HEK293 (cell line): ENCODE results near the gene RBM34.

Experiments
- CTCF ChIA-PET: fragments of 350-600 bp; formaldehyde crosslinking; extraction: SDS; loops from one replicate; lab custom pipeline; 2021; ENCODE audit warnings: antibody characterized with exemption; lab: Yijun Ruan, JAX
- POLR2A ChIA-PET: fragments of 300-600 bp; formaldehyde crosslinking; extraction: SDS; loops from one replicate; lab custom pipeline; 2020; ENCODE audit warnings: antibody characterized with exemption, inconsistent platforms; lab: Yijun Ruan, JAX
- H3K27ac ChIP-seq: fragments of 200-500 bp; sonication (Bioruptor generic); 2 replicates; pipeline ENCODE4 v1.5.1; 2014; ENCODE audit warnings: low read depth, low read length, control low read depth, inconsistent platforms; ENCODE audit errors: extremely low read depth
- H3K36me3 ChIP-seq, 2 experiments: fragments of 200-500 bp in 1 of 2; sonication (Bioruptor generic) in 1 of 2; 1 replicate in 1 of 2; 2 replicates in 1 of 2; pipeline ENCODE4 v1.5.1; 2014 to 2017; ENCODE audit warnings: inconsistent platforms in 2 of 2, low read length in 2 of 2; ENCODE audit not compliant: control insufficient read depth in 2 of 2, insufficient read depth in 1 of 2
- H3K4me1 ChIP-seq: fragments of 200-500 bp; sonication (Bioruptor generic); 2 replicates; pipeline ENCODE4 v1.5.1; 2014; ENCODE audit warnings: mild to moderate bottlenecking, low read length, inconsistent platforms; ENCODE audit not compliant: control insufficient read depth, insufficient read depth
- H3K4me3 ChIP-seq: 2 replicates; pipeline ENCODE4 v1.5.1; 2011; ENCODE audit warnings: low read depth, mild to moderate bottlenecking, control low read depth, low read length, moderate library complexity
- H3K9me3 ChIP-seq: fragments of 200-500 bp; sonication (Bioruptor generic); 2 replicates; pipeline ENCODE4 v1.5.1; 2014; ENCODE audit warnings: low read depth, low read length, inconsistent platforms; ENCODE audit not compliant: control insufficient read depth, insufficient read depth
- BCL11B ChIP-seq: fragments of 450-650 bp; formaldehyde crosslinking; IDR thresholded peaks from 2 replicates; pipeline ENCODE4 v1.5.1; 2016; ENCODE audit warnings: low read depth, missing biosample characterization, missing genetic modification characterization
- GFI1B ChIP-seq: fragments of 450-650 bp; formaldehyde crosslinking; IDR thresholded peaks from 2 replicates; pipeline ENCODE4 v1.5.1; 2016; ENCODE audit warnings: missing biosample characterization, missing genetic modification characterization
- KLF1 ChIP-seq: fragments of 450-650 bp; formaldehyde crosslinking; IDR thresholded peaks from 2 replicates; pipeline ENCODE4 v1.5.1; 2016; ENCODE audit warnings: missing biosample characterization, missing genetic modification characterization
- KLF7 ChIP-seq: fragments of 450-650 bp; formaldehyde crosslinking; IDR thresholded peaks from 2 replicates; pipeline ENCODE4 v1.5.1; 2016; ENCODE audit warnings: missing biosample characterization, missing genetic modification characterization, borderline replicate concordance
- YY2 ChIP-seq: fragments of 450-650 bp; formaldehyde crosslinking; IDR thresholded peaks from 2 replicates; pipeline ENCODE4 v1.5.1; 2016; ENCODE audit warnings: missing biosample characterization, missing genetic modification characterization
- ZBTB8A ChIP-seq: fragments of 450-650 bp; formaldehyde crosslinking; IDR thresholded peaks from 2 replicates; pipeline ENCODE4 v1.5.1; 2016; ENCODE audit warnings: missing biosample characterization, missing genetic modification characterization
- ZNF10 ChIP-seq: fragments of 450-650 bp; formaldehyde crosslinking; IDR thresholded peaks from 2 replicates; pipeline ENCODE4 v1.5.1; 2017; ENCODE audit warnings: missing biosample characterization, missing genetic modification characterization
- ZNF112 ChIP-seq: fragments of 450-650 bp; formaldehyde crosslinking; IDR thresholded peaks from 2 replicates; pipeline ENCODE4 v1.5.0; 2017; ENCODE audit warnings: missing biosample characterization, missing genetic modification characterization
- ZNF19 ChIP-seq: fragments of 450-650 bp; formaldehyde crosslinking; IDR thresholded peaks from 2 replicates; pipeline ENCODE4; 2016; ENCODE audit warnings: missing biosample characterization, missing genetic modification characterization, low read depth
- ZNF292 ChIP-seq: fragments of 450-650 bp; formaldehyde crosslinking; IDR thresholded peaks from 2 replicates; pipeline ENCODE4 v1.5.1; 2016; ENCODE audit warnings: low read depth, missing biosample characterization, missing genetic modification characterization, borderline replicate concordance
- ZNF302 ChIP-seq: fragments of 450-650 bp; formaldehyde crosslinking; IDR thresholded peaks from 2 replicates; pipeline ENCODE4 v1.5.1; 2016; ENCODE audit warnings: missing biosample characterization, missing genetic modification characterization, low read depth
- ZNF391 ChIP-seq: fragments of 450-650 bp; formaldehyde crosslinking; IDR thresholded peaks from 2 replicates; pipeline ENCODE4 v1.5.1; 2016; ENCODE audit warnings: low read depth, missing biosample characterization, missing genetic modification characterization, borderline replicate concordance
- ZNF404 ChIP-seq: fragments of 450-650 bp; formaldehyde crosslinking; IDR thresholded peaks from 2 replicates; pipeline ENCODE4 v1.5.1; 2017; ENCODE audit warnings: missing biosample characterization, missing genetic modification characterization
- ZNF433 ChIP-seq: fragments of 450-650 bp; formaldehyde crosslinking; IDR thresholded peaks from 2 replicates; pipeline ENCODE4 v1.5.1; 2016; ENCODE audit warnings: missing biosample characterization, missing genetic modification characterization, low read depth
- ZNF473 ChIP-seq: fragments of 450-650 bp; formaldehyde crosslinking; IDR thresholded peaks from 2 replicates; pipeline ENCODE4 v1.5.1; 2017; ENCODE audit warnings: missing biosample characterization, missing genetic modification characterization
- ZNF510 ChIP-seq: fragments of 450-650 bp; formaldehyde crosslinking; IDR thresholded peaks from 2 replicates; pipeline ENCODE4 v1.5.1; 2018; ENCODE audit warnings: mild to moderate bottlenecking, missing genetic modification characterization, missing biosample characterization; ENCODE audit not compliant: insufficient replicate concordance
- ZNF555 ChIP-seq: fragments of 450-650 bp; formaldehyde crosslinking; conservative IDR thresholded peaks from 2 replicates; pipeline ENCODE4 v1.5.1; 2017; ENCODE audit warnings: missing biosample characterization, mild to moderate bottlenecking, missing genetic modification characterization, inconsistent platforms
- ZNF654 ChIP-seq: fragments of 450-650 bp; formaldehyde crosslinking; IDR thresholded peaks from 2 replicates; pipeline ENCODE4 v1.5.1; 2016; ENCODE audit warnings: low read depth, missing biosample characterization, missing genetic modification characterization
- ZNF664 ChIP-seq: fragments of 450-650 bp; formaldehyde crosslinking; IDR thresholded peaks from 2 replicates; pipeline ENCODE4 v1.5.1; 2016; ENCODE audit warnings: missing biosample characterization, missing genetic modification characterization
- ZNF792 ChIP-seq: fragments of 450-650 bp; formaldehyde crosslinking; IDR thresholded peaks from 2 replicates; pipeline ENCODE4 v1.5.1; 2016; ENCODE audit warnings: missing biosample characterization, missing genetic modification characterization
- TF ChIP-seq, protein P1 (sequence below): fragments of 450-650 bp; formaldehyde crosslinking; IDR thresholded peaks from 2 replicates; pipeline ENCODE4 v1.5.1; 2016; ENCODE audit warnings: missing biosample characterization, missing genetic modification characterization
- TF ChIP-seq, protein P2 (sequence below): fragments of 450-650 bp; formaldehyde crosslinking; IDR thresholded peaks from 2 replicates; pipeline ENCODE4 v1.5.1; 2016; ENCODE audit warnings: missing biosample characterization, missing genetic modification characterization
- TF ChIP-seq, protein P3 (sequence below): fragments of 450-650 bp; formaldehyde crosslinking; IDR thresholded peaks from 2 replicates; pipeline ENCODE4 v1.5.1; 2017; ENCODE audit warnings: missing biosample characterization, missing genetic modification characterization
- TF ChIP-seq, protein P4 (sequence below): fragments of 450-650 bp; formaldehyde crosslinking; IDR thresholded peaks from 2 replicates; pipeline ENCODE4 v1.5.1; 2016; ENCODE audit warnings: missing biosample characterization, missing genetic modification characterization, low read depth
- TF ChIP-seq, protein P5 (sequence below): fragments of 450-650 bp; formaldehyde crosslinking; IDR thresholded peaks from 2 replicates; pipeline ENCODE4 v1.5.1; 2016; ENCODE audit warnings: missing biosample characterization, missing genetic modification characterization
- TF ChIP-seq, protein P6 (sequence below): fragments of 450-650 bp; formaldehyde crosslinking; IDR thresholded peaks from 2 replicates; pipeline ENCODE4 v1.5.1; 2016; ENCODE audit warnings: missing biosample characterization, missing genetic modification characterization

RBM34 gene

GRCh38 chr1:235127732-235128455, 33.2 kb downstream of the RBM34 start (continued):
- TF ChIP-seq ZNF433 (tag by site-specific recombination) (no peak), ZNF792 (0 out of 2 replicates have a peak, but pooled peaks have one; percentile 33), BCL11B (tag by site-specific recombination) (no peak), ZNF10 (tag by site-specific recombination) (no peak), ZNF302 (tag by site-specific recombination) (no peak), ZNF555 (tag by site-specific recombination) (no peak), ZNF473 (tag by site-specific recombination) (no peak), GFI1B (tag by site-specific recombination) (peak; percentile 37; the same call in 1 of the 2 replicates), ZNF404 (no peak), ZNF510 (tag by site-specific recombination) (no peak), ZNF391 (tag by site-specific recombination) (peak; percentile 62; the same call in 1 of the 2 replicates), ZNF19 (tag by site-specific recombination) (no peak), YY2 (tag by site-specific recombination) (no peak)
- TF ChIP-seq, protein P1, sequence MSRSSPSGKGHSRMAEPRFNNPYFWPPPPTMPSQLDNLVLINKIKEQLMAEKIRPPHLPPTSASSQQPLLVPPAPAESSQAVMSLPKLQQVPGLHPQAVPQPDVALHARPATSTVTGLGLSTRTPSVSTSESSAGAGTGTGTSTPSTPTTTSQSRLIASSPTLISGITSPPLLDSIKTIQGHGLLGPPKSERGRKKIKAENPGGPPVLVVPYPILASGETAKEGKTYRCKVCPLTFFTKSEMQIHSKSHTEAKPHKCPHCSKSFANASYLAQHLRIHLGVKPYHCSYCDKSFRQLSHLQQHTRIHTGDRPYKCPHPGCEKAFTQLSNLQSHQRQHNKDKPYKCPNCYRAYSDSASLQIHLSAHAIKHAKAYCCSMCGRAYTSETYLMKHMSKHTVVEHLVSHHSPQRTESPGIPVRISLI (tag by site-specific recombination) = peak; percentile 86
- TF ChIP-seq, protein P2, sequence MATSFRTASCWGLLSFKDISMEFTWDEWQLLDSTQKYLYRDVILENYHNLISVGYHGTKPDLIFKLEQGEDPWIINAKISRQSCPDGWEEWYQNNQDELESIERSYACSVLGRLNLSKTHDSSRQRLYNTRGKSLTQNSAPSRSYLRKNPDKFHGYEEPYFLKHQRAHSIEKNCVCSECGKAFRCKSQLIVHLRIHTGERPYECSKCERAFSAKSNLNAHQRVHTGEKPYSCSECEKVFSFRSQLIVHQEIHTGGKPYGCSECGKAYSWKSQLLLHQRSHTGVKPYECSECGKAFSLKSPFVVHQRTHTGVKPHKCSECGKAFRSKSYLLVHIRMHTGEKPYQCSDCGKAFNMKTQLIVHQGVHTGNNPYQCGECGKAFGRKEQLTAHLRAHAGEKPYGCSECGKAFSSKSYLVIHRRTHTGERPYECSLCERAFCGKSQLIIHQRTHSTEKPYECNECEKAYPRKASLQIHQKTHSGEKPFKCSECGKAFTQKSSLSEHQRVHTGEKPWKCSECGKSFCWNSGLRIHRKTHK (tag by site-specific recombination) = no peak

DNA sequence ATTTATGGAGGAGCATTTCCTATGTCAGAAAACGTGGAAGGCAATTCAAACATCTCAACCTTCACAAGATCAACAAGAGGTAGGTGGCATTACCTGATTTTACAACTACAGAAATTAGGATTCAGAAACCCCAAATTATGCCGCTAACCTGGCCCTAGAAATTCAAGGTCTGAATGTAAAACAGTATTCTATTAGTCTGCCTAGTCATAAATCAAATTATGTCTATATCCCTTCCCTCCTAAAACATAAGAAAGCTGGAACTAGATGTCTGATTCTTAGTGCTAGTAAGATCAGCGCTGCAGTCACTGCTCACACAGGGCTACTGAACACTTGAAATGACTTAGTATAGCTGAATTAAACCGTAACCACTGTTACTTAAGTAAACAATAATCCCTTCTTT, 33.8 kb downstream of the RBM34 start:
- Histone ChIP-seq H3K4me1 (peaks cover 6% of the 10 kb centered on the region), H3K9me3 (no peaks in the 10 kb centered on the region), H3K4me3 (peak overlapping the region; percentile 59), H3K36me3 (peaks cover 35 to 57% of the 10 kb centered on the region in 2 experiments), H3K27ac (no peak overlapping the region)
- ChIA-PET CTCF (interaction anchor here (0.6 to 3.2 kb wide), 8 partner anchors 20 to 640 kb away, joined by 3 to 13 read pairs (median 4); no protein-coding TSS in a partner anchor), POLR2A (interaction anchor here (0.5 to 1.8 kb wide), 9 partner anchors 9 to 378 kb away, joined by 3 to 10 read pairs (median 3); partner anchors contain the start of genes B3GALNT2 and RBM34)
- TF ChIP-seq ZNF664 (tag by site-specific recombination) = 0 out of 2 replicates have a peak, but pooled peaks have one; percentile 28
- no peak for TF ChIP-seq ZNF112
- TF ChIP-seq, protein P3, sequence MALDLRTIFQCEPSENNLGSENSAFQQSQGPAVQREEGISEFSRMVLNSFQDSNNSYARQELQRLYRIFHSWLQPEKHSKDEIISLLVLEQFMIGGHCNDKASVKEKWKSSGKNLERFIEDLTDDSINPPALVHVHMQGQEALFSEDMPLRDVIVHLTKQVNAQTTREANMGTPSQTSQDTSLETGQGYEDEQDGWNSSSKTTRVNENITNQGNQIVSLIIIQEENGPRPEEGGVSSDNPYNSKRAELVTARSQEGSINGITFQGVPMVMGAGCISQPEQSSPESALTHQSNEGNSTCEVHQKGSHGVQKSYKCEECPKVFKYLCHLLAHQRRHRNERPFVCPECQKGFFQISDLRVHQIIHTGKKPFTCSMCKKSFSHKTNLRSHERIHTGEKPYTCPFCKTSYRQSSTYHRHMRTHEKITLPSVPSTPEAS = no peak
- no peak for TF ChIP-seq KLF7 (tag by site-specific recombination)
- no peak for TF ChIP-seq ZBTB8A (tag by site-specific recombination)
- TF ChIP-seq, protein P4, sequence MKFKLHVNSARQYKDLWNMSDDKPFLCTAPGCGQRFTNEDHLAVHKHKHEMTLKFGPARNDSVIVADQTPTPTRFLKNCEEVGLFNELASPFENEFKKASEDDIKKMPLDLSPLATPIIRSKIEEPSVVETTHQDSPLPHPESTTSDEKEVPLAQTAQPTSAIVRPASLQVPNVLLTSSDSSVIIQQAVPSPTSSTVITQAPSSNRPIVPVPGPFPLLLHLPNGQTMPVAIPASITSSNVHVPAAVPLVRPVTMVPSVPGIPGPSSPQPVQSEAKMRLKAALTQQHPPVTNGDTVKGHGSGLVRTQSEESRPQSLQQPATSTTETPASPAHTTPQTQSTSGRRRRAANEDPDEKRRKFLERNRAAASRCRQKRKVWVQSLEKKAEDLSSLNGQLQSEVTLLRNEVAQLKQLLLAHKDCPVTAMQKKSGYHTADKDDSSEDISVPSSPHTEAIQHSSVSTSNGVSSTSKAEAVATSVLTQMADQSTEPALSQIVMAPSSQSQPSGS = no peak
- no peak for TF ChIP-seq ZNF654 (tag by site-specific recombination)
- 0 out of 2 replicates have a peak, but pooled peaks have one; percentile 9 for TF ChIP-seq ZNF292 (tag by site-specific recombination)
- TF ChIP-seq, protein P5, sequence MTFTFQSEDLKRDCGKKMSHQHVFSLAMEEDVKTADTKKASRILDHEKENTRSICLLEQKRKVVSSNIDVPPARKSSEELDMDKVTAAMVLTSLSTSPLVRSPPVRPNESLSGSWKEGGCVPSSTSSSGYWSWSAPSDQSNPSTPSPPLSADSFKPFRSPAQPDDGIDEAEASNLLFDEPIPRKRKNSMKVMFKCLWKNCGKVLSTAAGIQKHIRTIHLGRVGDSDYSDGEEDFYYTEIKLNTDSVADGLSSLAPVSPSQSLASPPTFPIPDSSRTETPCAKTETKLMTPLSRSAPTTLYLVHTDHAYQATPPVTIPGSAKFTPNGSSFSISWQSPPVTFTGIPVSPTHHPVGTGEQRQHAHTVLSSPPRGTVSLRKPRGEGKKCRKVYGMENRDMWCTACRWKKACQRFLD = no peak
- TF ChIP-seq, protein P6, sequence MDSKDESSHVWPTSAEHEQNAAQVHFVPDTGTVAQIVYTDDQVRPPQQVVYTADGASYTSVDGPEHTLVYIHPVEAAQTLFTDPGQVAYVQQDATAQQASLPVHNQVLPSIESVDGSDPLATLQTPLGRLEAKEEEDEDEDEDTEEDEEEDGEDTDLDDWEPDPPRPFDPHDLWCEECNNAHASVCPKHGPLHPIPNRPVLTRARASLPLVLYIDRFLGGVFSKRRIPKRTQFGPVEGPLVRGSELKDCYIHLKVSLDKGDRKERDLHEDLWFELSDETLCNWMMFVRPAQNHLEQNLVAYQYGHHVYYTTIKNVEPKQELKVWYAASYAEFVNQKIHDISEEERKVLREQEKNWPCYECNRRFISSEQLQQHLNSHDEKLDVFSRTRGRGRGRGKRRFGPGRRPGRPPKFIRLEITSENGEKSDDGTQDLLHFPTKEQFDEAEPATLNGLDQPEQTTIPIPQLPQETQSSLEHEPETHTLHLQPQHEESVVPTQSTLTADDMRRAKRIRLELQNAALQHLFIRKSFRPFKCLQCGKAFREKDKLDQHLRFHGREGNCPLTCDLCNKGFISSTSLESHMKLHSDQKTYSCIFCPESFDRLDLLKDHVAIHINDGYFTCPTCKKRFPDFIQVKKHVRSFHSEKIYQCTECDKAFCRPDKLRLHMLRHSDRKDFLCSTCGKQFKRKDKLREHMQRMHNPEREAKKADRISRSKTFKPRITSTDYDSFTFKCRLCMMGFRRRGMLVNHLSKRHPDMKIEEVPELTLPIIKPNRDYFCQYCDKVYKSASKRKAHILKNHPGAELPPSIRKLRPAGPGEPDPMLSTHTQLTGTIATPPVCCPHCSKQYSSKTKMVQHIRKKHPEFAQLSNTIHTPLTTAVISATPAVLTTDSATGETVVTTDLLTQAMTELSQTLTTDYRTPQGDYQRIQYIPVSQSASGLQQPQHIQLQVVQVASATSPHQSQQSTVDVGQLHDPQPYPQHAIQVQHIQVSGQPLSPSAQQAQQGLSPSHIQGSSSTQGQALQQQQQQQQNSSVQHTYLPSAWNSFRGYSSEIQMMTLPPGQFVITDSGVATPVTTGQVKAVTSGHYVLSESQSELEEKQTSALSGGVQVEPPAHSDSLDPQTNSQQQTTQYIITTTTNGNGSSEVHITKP (tag by site-specific recombination) = no peak
- TF ChIP-seq KLF1 = no peak
